GM19238 (cell line): ENCODE results near the gene NOS1.
"Not testable (repeated sequence)": the region's sequence is repeated elsewhere in the genome, so short reads cannot be mapped to it uniquely, and the experiment has no call there.

ENCODE experiments used
- DNase-seq: peaks from one replicate; pipeline ENCODE4 v3.0.0; 2011; ENCODE audit warnings: low spot score; ENCODE audit not compliant: insufficient read length

The NOS1 gene

DNA sequence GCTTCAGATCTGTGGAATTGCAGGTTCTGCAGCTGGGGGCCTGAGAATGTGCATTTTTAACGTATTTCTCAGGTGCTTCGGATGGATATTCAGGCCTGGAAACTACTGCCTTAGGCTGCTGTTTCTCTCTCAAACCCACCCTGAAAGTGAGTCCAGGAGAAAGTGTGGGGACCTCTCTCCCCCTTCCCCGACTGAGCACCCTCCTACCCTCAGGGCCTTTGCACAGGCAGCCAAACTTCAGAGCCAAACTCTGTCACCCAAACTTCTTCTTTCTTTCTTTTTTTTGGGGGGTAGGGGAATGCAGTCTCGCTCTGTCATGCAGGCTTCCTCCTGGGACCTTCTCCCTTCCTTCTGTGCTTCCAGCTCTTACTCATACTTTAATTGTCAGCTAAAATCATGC, 88.7 kb downstream of the NOS1 start:
- no peak for DNase-seq

DNA sequence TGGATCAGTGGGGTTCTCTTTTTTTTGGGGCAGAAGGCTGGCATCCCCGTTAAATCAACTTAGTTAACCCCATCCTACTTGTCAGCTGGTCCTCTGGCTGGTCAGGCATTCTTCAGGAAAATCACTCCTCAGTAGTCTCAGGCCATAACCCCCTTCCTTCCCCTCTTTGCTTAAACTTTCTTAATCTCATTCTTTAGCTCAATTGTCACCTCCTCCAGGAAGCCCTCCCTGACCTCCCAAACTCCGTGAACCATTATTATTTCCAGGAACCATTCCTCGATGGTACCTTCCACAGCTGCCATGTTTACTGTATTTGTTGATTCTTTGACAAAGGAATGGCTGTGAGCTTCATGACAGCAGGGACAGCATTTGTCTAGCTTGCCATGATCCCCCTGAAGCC, 98.7 kb downstream of the NOS1 start:
- no peak for DNase-seq

GRCh38 chr12:117261247-117261646, 100.2 kb downstream of the NOS1 start:
- DNase-seq: no peak

- no peak for DNase-seq
Measured at GRCh38 chr12:117255386-117255785, 106.0 kb downstream of the NOS1 start.

DNA sequence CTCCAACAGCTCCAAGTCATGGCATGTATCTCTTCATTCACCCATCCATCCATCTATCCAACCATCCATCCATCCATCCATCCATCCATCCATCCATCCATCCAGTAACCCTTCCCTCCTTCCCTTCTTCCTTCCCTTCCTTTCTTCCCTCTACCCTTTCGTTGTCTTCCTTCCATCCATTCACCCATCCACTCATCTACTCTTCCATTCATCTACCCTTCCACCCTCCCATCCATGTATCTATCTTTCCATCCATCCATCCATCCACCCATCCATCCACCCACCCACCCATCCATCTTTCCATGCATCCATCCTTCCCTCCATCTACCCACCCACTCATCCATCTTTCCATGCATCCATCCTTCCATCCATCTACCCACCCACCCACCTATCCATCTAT, 117.9 kb downstream of the NOS1 start:
- DNase-seq: no peak

DNA sequence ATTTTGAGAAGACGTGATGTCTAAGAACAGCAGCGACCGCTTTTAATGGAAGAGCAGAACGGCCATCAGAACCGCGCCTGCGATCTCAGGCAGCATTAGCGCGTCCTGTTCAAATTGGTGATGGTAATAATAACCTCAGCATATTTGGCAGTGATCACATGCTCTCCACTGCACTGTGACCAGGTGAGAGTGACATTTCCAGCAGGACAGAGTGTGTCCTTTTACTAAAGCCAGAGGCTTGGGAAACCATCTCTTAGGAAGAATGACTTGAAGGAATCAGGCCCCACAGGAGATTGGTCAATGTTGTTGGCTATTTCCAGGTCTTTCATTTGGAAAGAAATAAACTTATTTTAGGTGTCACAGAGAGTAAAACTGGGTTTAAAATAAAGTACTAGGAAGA, 119.7 kb downstream of the NOS1 start:
- DNase-seq: no peak

DNA sequence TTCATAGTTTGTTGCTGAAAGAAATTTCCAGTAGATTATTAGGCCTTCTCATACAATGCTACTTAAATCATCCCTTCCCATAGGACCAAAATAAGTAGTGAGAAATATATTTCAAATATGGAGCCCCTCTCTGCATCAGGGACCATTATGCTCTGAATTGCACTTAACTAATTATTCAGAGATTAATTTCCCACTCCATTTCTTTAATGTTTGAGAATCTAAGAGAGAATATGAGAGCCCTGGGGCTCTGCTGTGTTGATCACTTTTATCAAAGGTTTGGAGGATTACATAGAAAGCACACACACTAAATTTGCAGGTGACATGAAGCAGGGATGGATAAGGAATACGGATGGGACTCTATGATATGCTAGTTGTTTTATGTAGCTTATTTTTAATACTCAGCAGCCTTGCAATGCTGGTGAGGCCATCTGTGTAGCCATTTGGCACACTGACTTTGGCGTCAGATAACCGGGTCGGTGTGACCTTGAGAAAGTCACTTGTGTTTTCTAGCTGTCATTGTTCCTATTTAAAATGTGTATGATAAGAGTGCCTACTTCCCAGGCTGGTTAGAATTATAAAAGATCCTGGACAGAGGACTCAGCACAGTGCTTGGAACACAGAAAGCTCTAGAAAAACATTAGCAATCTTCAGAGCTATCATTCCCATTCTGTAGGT, 121.2 kb downstream of the NOS1 start:
- no peak for DNase-seq

- peak; percentile 46 for DNase-seq
Measured at GRCh38 chr12:117236456-117237001, 124.9 kb downstream of the NOS1 start.

GRCh38 chr12:117235261-117235660, 126.2 kb downstream of the NOS1 start:
- no peak for DNase-seq

DNA sequence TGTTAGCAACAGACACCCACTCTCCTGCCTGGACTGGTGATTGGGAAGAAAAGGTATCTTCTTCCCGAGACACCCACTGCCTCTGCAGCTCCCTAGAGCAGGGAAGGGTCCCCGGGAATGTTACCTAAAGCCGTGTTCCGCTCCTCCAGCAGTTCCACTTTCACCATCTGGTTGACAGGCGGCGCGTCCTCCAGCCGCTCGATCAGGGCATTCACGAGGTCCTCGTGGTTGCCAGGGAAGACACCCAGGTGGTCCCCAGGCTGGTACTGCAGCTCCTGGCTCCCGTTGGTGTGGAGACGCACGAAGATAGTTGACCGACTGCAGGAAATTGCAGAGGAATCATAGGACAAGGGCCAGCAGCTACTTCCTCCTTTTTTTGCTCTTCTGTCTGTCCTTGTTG, 127.0 kb downstream of the NOS1 start:
- no peak for DNase-seq

- no peak for DNase-seq
Measured at GRCh38 chr12:117231750-117232149, 129.7 kb downstream of the NOS1 start.

GRCh38 chr12:117228239-117228638, 133.2 kb downstream of the NOS1 start:
- DNase-seq: no peak

DNA sequence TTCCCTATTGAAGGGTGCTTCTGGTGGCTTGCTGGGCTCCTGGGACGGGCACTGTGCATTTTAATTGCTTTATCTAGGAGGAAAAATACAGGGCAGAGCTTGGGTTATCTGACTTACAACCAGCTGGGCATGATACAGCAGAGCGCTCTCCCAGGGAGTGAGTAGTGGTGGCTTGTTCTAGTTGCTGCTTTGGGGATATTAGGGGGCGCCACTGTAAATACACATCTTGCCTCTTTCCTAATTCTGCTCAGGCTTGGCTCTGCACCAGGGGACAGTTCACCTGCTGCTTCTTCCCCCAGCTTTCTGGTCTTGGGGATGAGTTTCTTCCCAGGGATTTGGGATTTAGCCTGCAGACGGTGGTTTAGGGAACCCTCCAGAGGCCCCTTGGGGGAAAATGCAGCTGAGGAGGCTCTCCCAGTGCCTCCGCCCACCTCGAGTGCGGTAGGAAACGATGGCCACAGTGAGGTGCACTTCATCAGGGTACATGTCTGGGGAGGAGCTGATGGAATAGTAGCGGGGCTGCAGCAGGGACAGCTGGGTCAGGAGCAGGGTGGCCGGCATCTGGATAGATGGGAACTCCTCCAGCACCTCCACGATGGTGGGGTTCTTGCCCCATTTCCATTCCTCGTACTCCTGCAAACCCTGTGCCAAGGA, 134.3 kb downstream of the NOS1 start:
- no peak for DNase-seq

DNA sequence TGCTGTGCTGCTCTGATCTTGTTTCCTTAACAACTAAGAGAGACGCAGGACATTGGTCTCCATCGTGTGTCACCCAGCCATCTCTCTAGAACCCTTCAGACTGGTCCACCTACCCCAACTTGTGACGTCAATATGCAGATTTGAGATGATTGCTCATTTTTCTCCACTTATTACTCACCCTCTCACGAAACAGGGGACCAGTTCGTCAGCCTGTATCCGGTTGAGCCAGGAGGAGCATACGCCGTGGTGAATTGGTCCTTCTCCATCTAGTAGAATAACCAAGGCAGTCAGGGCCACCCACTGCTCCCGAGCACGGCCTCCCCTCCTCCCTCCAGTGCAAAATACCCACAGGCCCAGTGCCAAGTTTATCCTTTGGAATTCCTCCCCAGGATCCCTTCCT, 134.9 kb downstream of the NOS1 start:
- no peak for DNase-seq

- no peak for DNase-seq
Measured at GRCh38 chr12:117225179-117225578, 136.2 kb downstream of the NOS1 start.

GRCh38 chr12:117220947-117221346, 140.5 kb downstream of the NOS1 start:
- DNase-seq: not testable (repeated sequence)

DNA sequence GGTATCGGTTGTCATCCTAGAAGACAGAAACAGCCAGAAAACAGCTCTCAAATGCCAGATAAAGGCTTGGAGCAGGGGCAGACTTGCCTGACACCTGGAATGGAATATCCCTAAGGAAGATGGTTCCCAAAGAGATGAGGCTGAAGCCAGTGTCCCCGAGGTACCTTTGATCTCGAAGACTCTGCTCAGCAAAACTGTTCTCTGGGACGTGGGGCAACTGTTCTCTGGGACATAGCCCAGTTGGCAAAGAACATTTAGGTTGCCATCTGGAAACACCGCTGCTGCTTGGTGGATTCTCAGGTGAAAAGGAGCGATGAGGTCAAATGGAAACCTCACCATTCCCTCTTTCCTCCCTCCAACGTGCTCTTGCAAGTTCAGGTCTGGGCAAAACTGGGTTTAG, 143.3 kb downstream of the NOS1 start:
- no peak for DNase-seq

DNA sequence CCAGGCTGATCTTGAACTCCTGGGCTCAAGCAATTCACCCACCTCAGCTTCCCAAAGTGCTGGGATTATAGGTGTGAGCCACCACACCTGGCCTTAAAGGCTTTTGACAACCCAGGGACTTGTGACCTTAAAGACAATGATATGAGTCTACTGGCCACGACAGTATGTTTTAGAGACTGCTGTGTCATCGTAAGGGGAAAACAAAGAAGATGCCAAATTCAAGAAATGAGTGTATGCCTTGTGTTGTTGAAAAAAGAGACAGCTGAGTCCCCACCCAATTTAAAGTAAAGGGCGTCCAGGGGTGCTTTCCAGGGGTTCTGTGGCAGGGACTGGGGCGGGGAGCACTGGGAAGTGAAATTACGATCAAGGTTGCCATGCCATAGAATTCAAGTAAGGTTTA, 144.7 kb downstream of the NOS1 start:
- no peak for DNase-seq

GRCh38 chr12:117214797-117215196, 146.6 kb downstream of the NOS1 start:
- DNase-seq: no peak

DNA sequence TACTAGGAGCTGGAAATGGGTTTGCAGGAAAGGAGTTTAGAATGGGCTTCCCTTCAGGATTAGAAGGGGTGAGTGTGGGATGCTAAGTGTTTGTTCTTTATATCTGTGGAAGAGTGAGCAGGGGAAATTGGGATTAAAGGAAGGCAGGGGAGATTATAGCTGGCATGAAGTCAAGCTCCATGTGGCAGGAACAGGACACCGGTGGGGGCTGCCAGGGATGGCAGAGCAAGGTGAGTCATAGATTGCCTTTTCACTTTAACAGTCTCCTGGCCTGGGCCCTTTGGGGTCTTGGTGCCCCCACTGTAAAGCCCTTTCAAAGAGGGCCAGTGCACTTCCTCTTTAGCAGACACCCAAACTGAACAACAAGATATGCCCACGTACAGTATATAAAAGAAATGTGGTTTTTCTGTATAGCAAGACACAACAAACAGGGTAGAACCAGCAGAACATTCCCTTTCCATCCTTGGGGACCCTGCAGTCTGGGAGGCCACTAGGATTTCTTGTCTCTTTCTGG, 148.1 kb downstream of the NOS1 start:
- no peak for DNase-seq

GRCh38 chr12:117212563-117213190, 148.7 kb downstream of the NOS1 start:
- DNase-seq: peak; percentile 65

DNA sequence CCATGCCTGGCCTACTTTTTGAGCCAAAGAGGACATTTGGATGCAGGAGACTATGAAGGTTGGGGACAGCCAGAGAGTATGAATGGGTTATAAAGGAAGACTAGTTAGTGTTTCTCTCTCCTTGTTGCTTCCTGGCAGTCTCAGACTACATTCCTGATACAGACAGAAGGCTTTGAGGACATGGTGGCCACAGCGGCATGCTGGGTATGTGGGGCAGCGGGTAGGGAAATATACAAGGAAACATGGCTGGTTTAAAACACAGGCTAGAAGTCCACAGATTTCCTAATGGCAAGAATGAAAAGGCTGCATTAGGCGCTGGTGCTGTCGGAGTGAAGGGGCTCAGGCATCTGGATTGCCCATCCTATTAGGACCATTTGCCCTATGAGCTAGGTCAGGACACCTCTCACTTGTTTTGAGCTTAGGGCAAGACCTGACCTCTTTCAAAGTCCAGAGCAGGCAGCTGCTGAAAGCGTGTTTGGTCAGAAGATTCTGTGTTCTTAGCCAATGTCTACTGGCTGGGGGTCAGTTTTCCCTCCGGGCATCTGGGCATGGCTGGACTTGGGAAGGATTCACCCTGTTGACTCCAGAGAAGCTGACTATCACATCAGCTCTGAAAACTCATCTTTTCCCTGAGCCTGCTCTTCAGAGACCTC, 151.0 kb downstream of the NOS1 start:
- DNase-seq: no peak
